T-cell (primary cell): ENCODE data around the gene HIPK4. TPM values are rescaled to one million over a fixed set of nuclear protein-coding genes. Genes with fewer than 3 reads are reported as not detected.

Experiments used
- ATAC-seq, 4 experiments: fragments of 200-7000 bp in 3 of 4; fragments of 150-1000 bp in 1 of 4; cut with Tn5 transposase; replicated peaks in 1 of 4; 1 replicate in 3 of 4; 2 replicates in 1 of 4; pipeline ENCODE4 v1.10.0; 2021; ENCODE audit warnings: moderate library complexity in 3 of 4, mild to moderate bottlenecking in 2 of 4, moderate number of reproducible peaks in 1 of 4
- CTCF ChIA-PET, 2 donors: fragments of 300-600 bp; sonication (Branson Sonifier 250); formaldehyde crosslinking; loops; one replicate each; lab custom pipeline; 2022; ENCODE audit warnings: antibody characterized with exemption in 2 of 2; lab: Charles Lee
- POLR2A ChIA-PET, 2 donors: fragments of 300-600 bp; sonication (Branson Sonifier 250); formaldehyde crosslinking; loops; one replicate each; lab custom pipeline; 2022; ENCODE audit warnings: antibody characterized with exemption in 2 of 2; lab: Charles Lee
- DNase-seq, 35 experiments: peaks; one replicate each; pipeline versions ENCODE4 v3.0.0 to v3.0.0-alpha.2; 2013 to 2023
- H3K27ac ChIP-seq: one replicate; pipeline ENCODE4 v1.5.1; 2013; ENCODE audit warnings: low read length
- H3K27me3 ChIP-seq, 2 experiments: replicated peaks in 1 of 2; 1 replicate in 1 of 2; 2 replicates in 1 of 2; pipeline versions ENCODE4 v1.6.1 to v1.7.0; 2013; ENCODE audit warnings: low read length in 1 of 2, mixed read lengths in 1 of 2; ENCODE audit not compliant: control insufficient read depth in 2 of 2, insufficient read depth in 2 of 2; ENCODE audit errors: extremely low read depth in 1 of 2
- H3K36me3 ChIP-seq, 2 donors: 1 replicate in 1 of 2; 2 replicates in 1 of 2; pipeline versions ENCODE4 v1.6.1 to v1.7.0; 2013; ENCODE audit warnings: low read length in 1 of 2; ENCODE audit not compliant: control insufficient read depth in 2 of 2, insufficient read depth in 1 of 2; ENCODE audit errors: extremely low read depth in 1 of 2
- H3K4me1 ChIP-seq, 2 experiments: 1 replicate in 1 of 2; 2 replicates in 1 of 2; pipeline versions ENCODE4 v1.6.1 to v1.7.0; 2013; ENCODE audit warnings: low read length in 2 of 2, mixed read lengths in 1 of 2; ENCODE audit not compliant: insufficient read depth in 2 of 2, control insufficient read depth in 1 of 2; ENCODE audit errors: extremely low read depth in 1 of 2
- H3K4me3 ChIP-seq, 2 donors: 1 replicate in 1 of 2; 2 replicates in 1 of 2; pipeline versions ENCODE4 v1.5.1 to v1.7.0; 2013; ENCODE audit warnings: mild to moderate bottlenecking in 2 of 2, low read length in 1 of 2, moderate library complexity in 1 of 2; ENCODE audit not compliant: control insufficient read depth in 1 of 2; ENCODE audit errors: extremely low read depth in 1 of 2
- H3K9me3 ChIP-seq: 2 replicates; pipeline ENCODE4 v1.7.0; 2013
- H3K27ac Mint-ChIP-seq, 2 donors: one replicate each; pipeline ENCODE4 v1.8.0; 2020 to 2021; ENCODE audit warnings: mild to moderate bottlenecking in 2 of 2, mixed read lengths in 2 of 2
- H3K27me3 Mint-ChIP-seq, 2 donors: one replicate each; pipeline ENCODE4 v1.8.0; 2021 to 2022; ENCODE audit warnings: mixed read lengths in 2 of 2
- H3K36me3 Mint-ChIP-seq: one replicate; pipeline ENCODE4 v1.8.0; 2021; ENCODE audit warnings: mixed read lengths
- H3K4me1 Mint-ChIP-seq, 3 donors: one replicate each; pipeline ENCODE4 v1.8.0; 2020 to 2022; ENCODE audit warnings: mixed read lengths in 3 of 3, mild to moderate bottlenecking in 1 of 3
- H3K4me3 Mint-ChIP-seq, 3 donors: one replicate each; pipeline ENCODE4 v1.8.0; 2020 to 2022; ENCODE audit warnings: mild to moderate bottlenecking in 3 of 3, mixed read lengths in 3 of 3, moderate library complexity in 3 of 3
- H3K9me3 Mint-ChIP-seq, 3 donors: one replicate each; pipeline ENCODE4 v1.8.0; 2020 to 2022; ENCODE audit warnings: mixed read lengths in 3 of 3
- WGBS: methylation state at CpG from one replicate; pipeline ENCODE4 v1.1.5; 2013; ENCODE audit warnings: missing lambda C conversion rate; ENCODE audit not compliant: insufficient coverage; 5-methylcytosine and 5-hydroxymethylcytosine counted together
- total RNA-seq, 35 experiments: library from RNA in 6 of 35; stranded (reverse) in 6 of 35; fragments of 120-200 nt in 1 of 35; gene quantifications; one replicate each; pipeline versions ENCODE4 v1.2.1 to v1.2.4 and lab custom pipeline; 2013 to 2026

The HIPK4 gene
- total RNA-seq, 5 donors from 2014 or later (not counting 1 experiment from before 2014, with no cell fraction given) = 0.16 to 0.20 (median 0.18) TPM; not detected in 1

- ATAC-seq = no peak
- no peak overlapping the region for H3K4me3 ChIP-seq
- H3K9me3 ChIP-seq = no peaks in the 10 kb centered on the region
- no peaks in the 10 kb centered on the region for H3K27me3 Mint-ChIP-seq
- H3K9me3 Mint-ChIP-seq = no peaks in the 10 kb centered on the region
- ChIA-PET POLR2A (interaction anchor here in 1 of 2 donors (0.6 kb wide), 1 partner anchor 15 kb away, joined by 4 read pairs; no protein-coding TSS in a partner anchor), CTCF (no interaction called here)
- no CpG with 5 or more reads among the region's 4 CpGs for WGBS
- H3K4me1 Mint-ChIP-seq = peaks cover 9 to 16% (median 12%) of the 10 kb centered on the region in 3 donors
- H3K4me3 Mint-ChIP-seq = no peak overlapping the region
- peaks cover 0 to 28% of the 10 kb centered on the region in 2 donors for H3K36me3 ChIP-seq
- H3K27ac ChIP-seq = no peak overlapping the region
- H3K36me3 Mint-ChIP-seq = peaks cover 22% of the 10 kb centered on the region
- H3K27me3 ChIP-seq = no peaks in the 10 kb centered on the region
- peaks cover 0 to 3% of the 10 kb centered on the region in 2 experiments for H3K4me1 ChIP-seq
- H3K27ac Mint-ChIP-seq = no peak overlapping the region
- DNase-seq = no peak
Measured at GRCh38 chr19:40339018-40339728, 50.8 kb downstream of the HIPK4 start.

GRCh38 chr19:40337594-40337993 is 52.4 kb downstream of the HIPK4 start:
- no peaks in the 10 kb centered on the region for H3K9me3 ChIP-seq

GRCh38 chr19:40337107-40337506 is 52.9 kb downstream of the HIPK4 start:
- Mint-ChIP-seq H3K9me3 (no peaks in the 10 kb centered on the region), H3K27me3 (no peaks in the 10 kb centered on the region), H3K4me1 (peaks cover 0 to 8% (median 0%) of the 10 kb centered on the region in 3 donors), H3K4me3 (no peak overlapping the region), H3K27ac (no peak overlapping the region), H3K36me3 (peaks cover 30% of the 10 kb centered on the region)
- ChIA-PET POLR2A (interaction anchor here in 1 of 2 donors (0.5 kb wide), 1 partner anchor 418 kb away, joined by 3 read pairs; no protein-coding TSS in a partner anchor), CTCF (no interaction called here)
- H3K4me1 ChIP-seq = no peaks in the 10 kb centered on the region
- WGBS = no CpG with 5 or more reads among the region's 2 CpGs
- no peak overlapping the region for H3K4me3 ChIP-seq
- no peaks in the 10 kb centered on the region for H3K9me3 ChIP-seq
- peaks cover 0 to 42% of the 10 kb centered on the region in 2 donors for H3K36me3 ChIP-seq
- no peaks in the 10 kb centered on the region for H3K27me3 ChIP-seq
- DNase-seq (no peak), ATAC-seq (no peak)
- no peak overlapping the region for H3K27ac ChIP-seq

More at GRCh38 chr19:40337594-40337993, 52.4 kb downstream of the HIPK4 start:
- Mint-ChIP-seq H3K36me3 (peaks cover 30% of the 10 kb centered on the region), H3K4me1 (peaks cover 4 to 12% (median 5%) of the 10 kb centered on the region in 3 donors), H3K27me3 (no peaks in the 10 kb centered on the region), H3K9me3 (no peaks in the 10 kb centered on the region), H3K4me3 (no peak overlapping the region), H3K27ac (no peak overlapping the region)
- 98% methylated on average over 4 of the region's 5 CpGs for WGBS
- Histone ChIP-seq H3K4me1 (peaks cover 0 to under 1% of the 10 kb centered on the region in 2 experiments), H3K27ac (no peak overlapping the region), H3K27me3 (no peaks in the 10 kb centered on the region), H3K36me3 (peaks cover 0 to 42% of the 10 kb centered on the region in 2 donors), H3K4me3 (no peak overlapping the region)
- ATAC-seq (no peak), DNase-seq (no peak)
- ChIA-PET CTCF (no interaction called here), POLR2A (no interaction called here)

- no CpG with 5 or more reads among the region's 2 CpGs for WGBS
- no peak for DNase-seq
- H3K4me3 ChIP-seq = no peak overlapping the region
- H3K36me3 ChIP-seq = peaks cover 0 to 47% of the 10 kb centered on the region in 2 donors
- no peak for ATAC-seq
- H3K4me3 Mint-ChIP-seq = no peak overlapping the region
- H3K9me3 ChIP-seq = no peaks in the 10 kb centered on the region
- POLR2A ChIA-PET = interaction anchor here in 1 of 2 donors (0.5 kb wide), 1 partner anchor 418 kb away, joined by 3 read pairs; no protein-coding TSS in a partner anchor
- peaks cover 0 to 8% (median 0%) of the 10 kb centered on the region in 3 donors for H3K4me1 Mint-ChIP-seq
- H3K27ac Mint-ChIP-seq = no peak overlapping the region
- no peaks in the 10 kb centered on the region for H3K4me1 ChIP-seq
- H3K27me3 ChIP-seq = no peaks in the 10 kb centered on the region
- H3K27ac ChIP-seq = no peak overlapping the region
- CTCF ChIA-PET = no interaction called here
- peaks cover 29% of the 10 kb centered on the region for H3K36me3 Mint-ChIP-seq
- H3K9me3 Mint-ChIP-seq = no peaks in the 10 kb centered on the region
- no peaks in the 10 kb centered on the region for H3K27me3 Mint-ChIP-seq
Measured at GRCh38 chr19:40336601-40336900, 53.4 kb downstream of the HIPK4 start.

GRCh38 chr19:40335855-40336600 is 54.0 kb downstream of the HIPK4 start:
- no peaks in the 10 kb centered on the region for H3K9me3 Mint-ChIP-seq
- no peaks in the 10 kb centered on the region for H3K27me3 ChIP-seq
- peaks cover 0 to 7% (median 0%) of the 10 kb centered on the region in 3 donors for H3K4me1 Mint-ChIP-seq
- CTCF ChIA-PET = no interaction called here
- no peak for DNase-seq
- no peak for ATAC-seq
- no peaks in the 10 kb centered on the region for H3K9me3 ChIP-seq
- H3K27ac ChIP-seq = no peak overlapping the region
- peaks cover 32% of the 10 kb centered on the region for H3K36me3 Mint-ChIP-seq
- POLR2A ChIA-PET = no interaction called here
- 98% methylated on average over 11 of the region's 15 CpGs for WGBS
- H3K4me3 Mint-ChIP-seq = no peak overlapping the region
- no peaks in the 10 kb centered on the region for H3K4me1 ChIP-seq
- H3K36me3 ChIP-seq = peaks cover under 1 to 48% of the 10 kb centered on the region in 2 donors
- H3K4me3 ChIP-seq = no peak overlapping the region
- H3K27me3 Mint-ChIP-seq = no peaks in the 10 kb centered on the region
- H3K27ac Mint-ChIP-seq = no peak overlapping the region

- Histone ChIP-seq H3K4me1 (no peaks in the 10 kb centered on the region), H3K27me3 (no peaks in the 10 kb centered on the region), H3K4me3 (no peak overlapping the region), H3K9me3 (no peaks in the 10 kb centered on the region), H3K36me3 (peaks cover 6 to 53% of the 10 kb centered on the region in 2 donors), H3K27ac (no peak overlapping the region)
- ChIA-PET POLR2A (no interaction called here), CTCF (no interaction called here)
- H3K36me3 Mint-ChIP-seq = peaks cover 37% of the 10 kb centered on the region
- H3K9me3 Mint-ChIP-seq = no peaks in the 10 kb centered on the region
- ATAC-seq (no peak), DNase-seq (no peak)
- no peak overlapping the region for H3K4me3 Mint-ChIP-seq
- H3K27me3 Mint-ChIP-seq = no peaks in the 10 kb centered on the region
- no peak overlapping the region for H3K27ac Mint-ChIP-seq
- peaks cover 0 to 7% (median 0%) of the 10 kb centered on the region in 3 donors for H3K4me1 Mint-ChIP-seq
Measured at GRCh38 chr19:40335101-40335500, 54.9 kb downstream of the HIPK4 start.
